Measurements from ENCODE around the gene PRKCB. TPM values are rescaled to one million over a fixed set of nuclear protein-coding genes. Genes with fewer than 3 reads are reported as not detected.

The PRKCB gene
- total RNA-seq: 0.76 TPM

DNA sequence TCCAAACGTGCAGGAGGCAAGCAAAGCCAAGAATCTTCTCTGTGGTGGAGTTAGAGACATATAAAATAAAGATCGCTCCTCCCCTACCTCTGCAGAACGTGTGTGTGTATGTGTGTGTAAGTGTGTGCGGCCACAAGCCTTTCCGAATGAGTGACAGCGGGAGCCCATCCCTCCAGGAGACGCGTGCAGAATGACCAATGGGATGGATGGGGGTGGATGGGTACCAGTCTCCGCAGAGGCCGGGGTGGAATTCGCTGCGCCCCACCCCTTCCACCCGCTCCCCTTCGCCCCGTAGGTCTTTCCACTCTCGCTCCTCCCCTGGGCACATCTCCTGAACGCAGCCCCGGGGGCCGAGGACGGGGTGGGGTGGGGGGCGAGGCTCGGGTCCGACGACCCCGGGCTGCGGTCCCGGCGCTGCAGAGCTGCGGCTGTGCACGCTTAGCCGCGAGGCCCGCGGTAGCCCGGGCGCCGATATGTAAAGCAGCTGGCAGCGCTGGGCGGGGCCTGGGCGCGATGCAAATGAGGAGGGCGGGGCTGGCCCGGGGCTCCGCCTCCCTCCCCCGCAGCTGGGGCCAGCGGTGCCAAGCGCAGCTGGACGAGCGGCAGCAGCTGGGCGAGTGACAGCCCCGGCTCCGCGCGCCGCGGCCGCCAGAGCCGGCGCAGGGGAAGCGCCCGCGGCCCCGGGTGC lies at the start of gene PRKCB:
TSS of gene PRKCB (plus strand) at position 594 of the 688 bp plus-strand sequence.
- peak; percentile 89 for ATAC-seq

DNA sequence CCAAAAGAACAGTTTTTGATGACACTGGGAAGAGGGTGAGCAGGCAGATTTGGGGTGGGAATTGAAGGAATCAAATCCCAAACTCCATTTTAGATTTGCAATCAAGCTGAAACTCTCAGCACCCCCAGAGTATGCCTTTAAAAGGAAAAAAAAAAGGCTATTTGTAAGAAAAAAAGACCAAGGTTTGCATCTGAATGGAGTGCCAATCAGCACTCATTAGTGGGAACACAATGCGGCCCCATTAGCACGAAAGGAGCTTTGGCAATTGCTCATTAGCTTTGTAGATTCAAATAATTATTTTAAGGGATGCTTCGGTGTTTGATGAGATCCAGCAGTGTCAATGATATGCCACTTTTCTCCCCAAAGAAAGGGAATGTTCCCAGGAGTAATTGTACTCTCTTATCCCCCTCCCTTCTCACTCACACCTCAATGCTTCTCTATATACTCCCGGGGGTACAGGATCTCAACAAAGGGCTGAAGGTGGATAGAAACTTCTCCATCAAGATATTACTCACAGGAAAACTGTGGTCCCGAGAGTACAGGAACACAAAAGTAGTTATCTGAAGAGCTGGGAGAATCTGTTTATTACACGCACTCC lies 48.7 kb upstream of the PRKCB start:
- no peak for ATAC-seq

DNA sequence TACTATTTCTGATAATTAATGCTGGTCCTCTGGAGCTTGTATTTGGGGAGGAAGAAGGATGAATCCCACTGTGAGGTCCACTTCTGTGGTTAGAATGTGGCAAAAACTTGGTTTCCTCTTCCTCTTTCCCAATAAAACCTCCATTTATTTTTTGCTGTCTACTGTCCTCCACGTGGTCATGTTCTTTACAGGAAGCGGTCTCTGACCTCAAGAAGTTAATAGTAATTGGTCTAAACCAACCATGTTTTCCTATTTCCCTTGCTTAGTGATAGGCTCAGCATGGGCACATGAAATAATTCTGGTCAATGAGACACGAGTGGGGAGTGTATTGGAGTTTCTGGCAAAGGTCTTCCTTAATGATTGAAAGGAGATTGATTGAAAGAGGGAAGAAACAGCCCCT lies 47.1 kb upstream of the PRKCB start:
- no peak for ATAC-seq

DNA sequence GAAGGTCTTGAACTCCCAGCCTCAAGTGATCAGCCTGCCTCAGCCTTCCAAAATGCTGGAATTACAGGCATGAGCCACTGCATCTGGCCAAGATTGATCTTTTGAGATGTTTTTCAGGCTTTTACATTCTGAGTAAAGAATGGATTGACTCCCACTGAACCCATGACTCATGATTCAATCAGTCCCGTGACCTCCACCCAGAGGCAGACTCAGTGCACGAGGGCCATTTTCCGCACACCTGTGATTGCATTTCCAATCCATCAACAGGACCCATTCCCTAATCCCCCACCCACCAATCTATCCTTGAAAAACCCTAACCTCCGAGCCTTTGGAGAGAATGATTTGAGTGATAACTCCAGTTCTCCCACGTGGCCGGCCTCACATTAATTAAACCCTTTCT lies 40.4 kb upstream of the PRKCB start:
- no peak for ATAC-seq

DNA sequence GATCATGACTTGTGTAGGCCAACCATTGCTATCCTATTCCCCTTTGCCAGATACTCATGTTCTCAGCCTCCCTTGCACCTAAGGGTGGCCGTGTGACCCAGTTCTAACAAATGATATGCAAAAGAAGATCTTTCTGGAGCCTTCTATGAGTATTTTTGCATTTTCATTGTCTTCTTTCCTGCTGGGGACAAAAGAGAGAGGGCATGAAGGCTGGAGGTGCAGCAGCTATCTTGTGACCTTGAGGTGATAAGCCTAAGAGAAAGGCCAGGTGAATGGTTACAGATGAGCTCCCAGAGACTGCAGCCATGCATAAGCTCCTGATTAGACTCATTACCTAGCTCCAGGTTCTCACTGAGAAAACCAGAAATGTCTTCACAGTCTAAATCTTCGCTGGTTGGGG lies 38.8 kb upstream of the PRKCB start:
- ATAC-seq: no peak

DNA sequence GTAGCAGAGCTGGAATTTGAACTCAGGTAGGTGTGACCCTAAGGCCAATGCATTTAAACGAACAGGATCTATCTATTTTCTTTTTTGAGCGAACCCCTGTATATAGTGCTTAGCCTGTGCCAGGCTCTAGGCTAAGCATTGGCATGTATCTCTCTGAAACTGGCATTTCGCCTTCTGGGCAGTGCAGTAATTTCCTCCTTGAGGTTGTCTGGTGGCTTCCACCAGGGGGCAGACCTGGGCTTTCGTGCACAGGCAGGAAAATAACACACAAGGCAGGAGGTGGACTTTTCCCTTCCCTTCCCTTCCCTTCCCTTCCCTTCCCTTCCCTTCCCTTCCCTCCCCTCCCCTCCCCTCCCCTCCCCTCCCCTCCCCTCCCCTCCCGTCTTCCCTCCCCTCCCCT lies 34.4 kb upstream of the PRKCB start:
- ATAC-seq: peak; percentile 80

DNA sequence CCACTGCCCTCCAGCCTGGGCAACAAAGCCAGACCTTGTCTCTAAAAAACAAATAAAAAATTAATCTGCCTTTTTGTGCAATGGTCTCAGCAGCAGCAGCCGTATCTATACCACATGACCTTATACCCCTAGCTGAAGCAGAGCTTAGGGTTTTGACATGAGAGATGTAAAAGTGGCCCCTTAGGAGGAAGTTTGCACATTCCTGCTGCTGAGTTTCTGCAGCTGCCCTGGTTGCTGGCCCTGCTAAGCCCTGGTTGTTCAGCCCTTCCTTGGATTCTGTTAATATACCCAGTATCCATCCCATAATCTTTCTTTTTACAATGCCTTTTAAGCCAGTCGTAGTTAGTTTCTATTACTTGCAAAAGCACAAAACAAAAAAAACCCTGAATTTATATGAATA lies 33.0 kb upstream of the PRKCB start:
- no peak for ATAC-seq

DNA sequence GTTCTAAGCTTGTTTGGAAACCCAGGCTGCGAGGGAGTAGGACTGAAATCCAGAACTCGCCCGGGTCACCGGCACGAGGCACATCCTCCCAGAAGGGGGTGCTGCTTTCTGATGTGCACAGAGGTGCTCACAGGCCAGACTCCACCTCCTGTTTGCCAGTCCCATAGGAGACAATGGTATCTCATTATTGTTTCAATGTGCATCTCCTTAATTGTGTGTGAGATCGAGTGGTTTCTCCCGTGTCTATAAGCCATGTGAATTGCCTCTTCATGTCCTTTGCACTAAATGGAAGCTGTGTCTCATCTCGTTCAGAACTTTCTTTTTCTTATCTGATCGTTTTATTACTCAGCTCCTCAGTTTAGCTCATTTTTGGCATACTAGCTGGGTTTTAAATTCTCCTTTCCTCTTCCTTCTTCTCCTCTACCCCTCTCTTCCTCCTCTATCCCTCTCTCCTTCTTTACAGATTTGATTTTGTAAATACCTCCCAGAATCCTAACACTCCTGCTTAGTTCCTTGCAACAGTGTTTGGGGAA lies 32.1 kb upstream of the PRKCB start:
- peak; percentile 70 for ATAC-seq

DNA sequence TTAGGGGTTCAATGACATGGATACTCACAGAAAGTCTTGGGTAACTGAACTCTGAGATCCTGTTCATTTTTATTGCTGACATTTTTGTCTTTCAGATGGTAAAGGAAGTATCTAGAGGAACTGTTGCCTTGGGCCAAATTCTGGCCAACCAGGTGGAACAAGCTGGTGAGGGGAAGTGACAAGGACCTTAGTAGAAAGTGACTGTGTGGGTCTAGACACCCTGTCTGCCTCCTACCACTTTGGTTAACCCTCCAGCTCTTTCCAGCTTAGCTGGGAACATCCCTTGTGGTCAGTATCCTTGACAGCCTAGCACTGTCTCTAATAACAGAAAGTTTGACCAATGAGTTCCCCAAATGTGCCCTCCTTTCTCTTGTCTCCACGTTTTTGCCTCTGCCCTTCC lies 28.8 kb upstream of the PRKCB start:
- ATAC-seq: no peak

DNA sequence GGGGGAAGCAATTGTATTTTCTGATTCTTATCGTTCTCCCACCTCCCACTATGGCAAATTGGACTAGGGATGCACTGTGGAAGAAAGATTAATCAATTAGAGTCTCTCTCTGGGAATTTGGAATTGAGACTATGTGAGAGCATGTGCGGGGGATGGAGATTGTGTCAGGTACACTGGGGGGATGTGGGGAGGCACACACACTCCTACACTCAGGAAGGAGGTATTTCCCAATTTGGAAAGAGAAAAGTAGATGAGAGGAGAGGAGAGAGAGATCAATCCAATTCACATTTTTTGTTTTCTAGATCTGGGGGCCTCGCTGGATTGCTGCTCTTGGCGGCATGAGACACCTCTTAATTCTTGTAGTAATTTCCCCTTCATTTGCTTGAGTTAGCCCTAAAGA lies 14.3 kb upstream of the PRKCB start:
- no peak for ATAC-seq

DNA sequence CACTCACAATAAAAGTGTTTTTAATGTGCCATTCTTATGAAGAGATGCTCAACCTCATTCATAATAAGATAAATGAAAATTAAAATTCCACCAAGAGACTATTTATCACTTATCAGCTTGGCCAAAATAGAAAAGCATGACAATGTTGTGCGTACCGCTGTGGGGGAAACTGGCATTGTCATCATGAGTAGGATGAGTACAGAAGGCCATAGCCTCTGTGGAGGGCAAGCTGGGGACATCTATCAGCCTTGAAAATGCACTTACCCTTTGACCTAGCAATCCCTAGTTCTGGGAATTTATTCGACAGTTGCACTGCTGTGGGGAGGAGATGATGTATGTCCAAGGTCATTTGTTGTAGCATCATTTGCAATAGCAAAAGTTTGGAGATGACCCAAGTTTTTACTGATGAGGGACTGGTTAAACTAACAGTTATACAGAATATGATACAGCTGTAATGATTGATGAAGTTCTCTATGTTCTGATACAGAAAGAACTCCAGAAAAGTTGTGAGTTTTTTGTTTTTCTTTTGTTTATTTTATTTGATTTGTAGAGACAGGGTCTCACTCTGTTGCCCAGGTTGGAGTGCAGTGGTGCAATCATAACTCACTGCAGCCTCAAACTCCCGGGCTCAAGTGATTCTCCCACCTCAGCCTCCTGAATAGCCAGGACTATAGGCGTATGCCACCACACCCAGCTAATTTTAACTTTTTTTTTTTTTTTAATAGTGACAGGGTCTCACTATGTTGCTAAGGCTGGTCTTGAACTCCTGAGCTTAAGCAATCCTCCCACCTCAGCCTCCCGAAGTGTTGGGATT lies 13.7 kb upstream of the PRKCB start:
- no peak for ATAC-seq

DNA sequence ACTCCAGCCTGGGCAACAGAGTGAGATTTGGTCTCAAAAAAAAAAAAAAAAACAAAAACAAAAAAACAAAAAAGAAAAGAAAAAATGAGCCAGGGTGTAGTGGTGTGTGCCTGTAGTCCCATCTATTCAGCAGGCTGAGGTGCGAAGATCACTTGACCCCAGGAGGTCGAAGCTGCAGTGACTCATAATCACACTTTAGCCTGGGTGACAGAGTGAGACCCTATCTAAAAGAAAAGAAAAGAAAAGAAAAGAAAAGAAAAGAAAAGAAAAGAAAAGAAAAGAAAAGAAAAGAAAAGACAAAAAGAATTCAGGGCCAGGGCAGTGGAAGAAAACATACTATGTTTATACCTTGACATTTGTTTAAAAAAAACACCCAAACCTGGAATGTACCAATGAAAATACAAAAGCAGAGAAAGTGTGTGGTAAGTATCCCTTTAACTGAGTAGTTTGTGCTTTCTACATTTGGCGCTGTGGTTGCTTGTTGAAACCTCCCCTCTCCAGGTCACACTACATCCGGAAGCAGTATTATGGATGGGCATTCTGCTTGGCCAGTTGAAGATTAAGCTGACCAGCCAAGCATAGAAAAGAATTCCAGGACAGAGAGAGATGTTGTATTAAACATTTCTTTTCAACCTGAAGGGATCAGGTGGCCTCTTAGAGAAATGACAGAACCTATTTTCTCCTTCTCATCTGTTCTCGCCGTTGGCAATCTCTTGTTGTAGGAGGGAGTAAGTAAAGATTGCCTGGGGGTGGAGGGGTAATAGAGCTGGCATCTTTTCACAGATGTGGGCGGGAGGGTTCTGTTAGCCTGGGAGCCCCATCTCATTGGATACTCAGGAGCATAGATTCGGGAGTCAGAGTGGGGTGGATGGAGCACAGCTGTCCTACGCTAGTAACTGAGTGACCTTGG lies 12.1 kb upstream of the PRKCB start:
- ATAC-seq: no peak

DNA sequence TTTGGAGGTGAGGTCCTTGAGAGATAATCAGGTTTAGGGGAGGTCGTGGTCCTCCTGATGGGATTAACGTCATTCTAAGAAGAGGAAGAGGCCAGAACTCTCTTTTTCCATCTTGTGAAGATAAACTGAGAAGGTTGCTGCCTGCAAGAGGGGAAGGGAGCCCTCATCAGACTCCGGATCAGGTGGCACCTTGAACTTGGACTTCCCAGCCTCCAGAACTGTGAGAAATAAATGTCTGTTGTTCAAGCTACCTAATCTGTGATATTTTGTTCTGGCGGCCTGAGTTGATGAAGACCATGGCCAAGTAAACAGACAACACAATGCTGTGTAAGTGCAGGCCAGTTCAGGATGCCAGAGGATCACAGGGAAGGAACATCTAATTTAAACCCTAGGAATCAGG lies 10.9 kb upstream of the PRKCB start:
- ATAC-seq: no peak

DNA sequence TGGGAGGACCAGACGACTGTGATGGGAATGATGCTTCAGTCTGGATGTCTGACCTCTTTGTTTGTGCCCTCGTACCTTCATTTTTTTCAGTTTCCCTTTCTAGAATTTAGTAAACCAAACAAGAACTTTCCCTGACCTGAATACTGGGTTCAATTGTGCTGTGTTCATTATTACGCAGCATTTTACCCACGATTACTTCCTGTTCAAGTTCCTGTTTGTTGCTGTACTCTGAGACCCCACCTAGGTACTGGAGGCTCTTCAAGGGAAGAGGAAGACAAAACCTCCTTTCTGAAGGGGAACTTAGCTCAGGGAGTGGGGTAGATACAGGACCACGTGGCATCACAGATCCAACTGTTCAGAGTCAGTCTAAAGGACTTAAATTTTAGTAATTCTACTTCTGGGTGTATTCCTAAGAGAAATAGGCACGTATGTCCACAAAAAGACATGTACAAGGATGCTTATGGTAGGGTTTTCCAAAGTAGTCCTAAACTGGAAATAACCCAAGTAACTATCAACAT lies 9.2 kb upstream of the PRKCB start:
- ATAC-seq: peak; percentile 48

DNA sequence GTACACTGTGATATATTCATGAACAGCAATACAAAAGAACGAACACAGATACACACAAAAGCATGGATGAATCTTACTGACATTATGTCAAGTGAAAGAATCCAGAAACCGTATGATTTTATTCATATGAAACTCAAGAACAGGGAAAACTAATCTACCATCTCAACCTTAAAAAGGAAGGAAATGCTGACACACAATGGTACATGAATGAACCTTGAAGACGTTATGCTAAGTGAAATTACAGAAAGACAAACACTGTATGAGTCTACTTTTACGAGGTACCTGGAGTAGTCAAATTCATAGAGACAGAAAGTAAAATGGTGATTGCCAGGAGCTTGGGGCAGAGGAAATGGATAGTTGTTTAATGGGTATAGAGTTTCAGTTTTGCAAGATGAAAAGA lies 8.7 kb upstream of the PRKCB start:
- no peak for ATAC-seq

DNA sequence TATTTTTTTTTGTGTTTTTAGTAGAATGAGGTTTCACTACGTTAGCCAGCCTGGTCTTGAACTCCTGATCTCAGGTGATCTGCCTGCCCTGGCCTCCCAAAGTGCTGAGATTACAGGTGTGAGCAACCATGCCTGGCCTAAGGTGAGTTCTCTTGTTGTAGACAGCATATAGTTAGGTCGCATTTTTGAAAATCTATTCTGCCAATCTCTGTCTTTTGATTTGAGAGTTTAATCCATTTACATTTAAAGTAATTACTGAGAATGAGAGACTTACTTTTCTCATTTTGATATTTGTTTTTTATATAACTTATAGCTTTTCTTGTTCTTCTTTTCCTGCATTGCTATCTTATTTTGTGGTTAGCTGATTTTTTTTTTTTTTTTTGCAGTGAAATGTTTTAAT lies 6.3 kb upstream of the PRKCB start:
- no peak for ATAC-seq

DNA sequence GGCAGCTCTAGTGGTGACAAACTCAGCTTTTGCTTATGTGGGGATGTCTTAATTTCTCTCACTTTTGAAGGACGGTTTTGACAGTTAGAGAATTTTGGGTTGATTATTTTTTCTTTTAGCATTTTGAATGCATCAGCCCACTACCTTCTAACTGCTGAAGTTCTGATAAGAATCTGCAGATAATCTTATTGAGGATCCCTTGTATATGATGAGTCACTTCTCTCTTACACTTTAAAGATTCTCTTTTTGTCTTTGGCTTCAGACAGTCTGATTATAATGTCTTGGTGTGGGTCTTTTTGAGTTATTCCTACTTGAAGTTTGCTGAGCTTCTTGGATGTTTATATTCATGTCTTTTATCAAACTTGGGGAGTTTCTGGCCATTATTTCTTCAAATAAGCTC lies 5.5 kb upstream of the PRKCB start:
- no peak for ATAC-seq

DNA sequence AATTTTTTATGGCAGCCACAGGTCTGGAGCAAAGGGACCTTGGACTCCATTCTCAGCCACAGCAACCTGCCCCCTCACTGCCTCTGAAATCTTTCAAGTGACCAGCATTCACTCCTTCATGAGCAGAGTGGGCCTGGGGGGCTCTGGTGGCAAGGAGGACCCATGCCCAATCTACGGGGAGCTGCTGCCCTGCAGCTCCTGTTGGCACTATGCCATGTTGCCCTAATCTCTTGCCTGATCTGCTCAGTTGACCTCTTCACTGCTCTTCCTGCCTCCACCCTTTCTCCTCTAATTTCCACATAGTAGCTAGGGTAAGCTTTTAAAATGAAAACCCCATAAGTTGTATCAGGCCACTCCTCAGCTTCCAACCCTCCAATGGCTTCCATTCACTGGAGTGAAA lies 2.9 kb upstream of the PRKCB start:
- ATAC-seq: no peak

DNA sequence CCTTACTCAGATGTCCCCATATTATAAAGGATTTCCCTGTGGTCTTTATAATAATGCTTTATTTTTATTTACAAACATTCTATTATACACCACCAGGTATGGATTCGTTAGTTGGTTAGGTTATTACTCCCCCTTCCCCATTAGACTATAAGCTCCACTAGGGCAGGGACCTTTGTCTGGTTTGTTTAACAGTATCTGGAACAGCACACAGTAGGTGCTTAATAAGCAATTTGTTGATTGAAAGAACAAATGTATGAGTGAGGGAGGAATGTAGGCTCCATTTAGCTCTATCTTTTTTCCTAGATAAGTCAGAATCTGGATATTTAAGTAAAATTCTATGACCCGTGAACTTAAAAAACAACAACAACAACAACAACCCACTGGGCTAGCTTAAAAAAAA lies 2.3 kb upstream of the PRKCB start:
- no peak for ATAC-seq

DNA sequence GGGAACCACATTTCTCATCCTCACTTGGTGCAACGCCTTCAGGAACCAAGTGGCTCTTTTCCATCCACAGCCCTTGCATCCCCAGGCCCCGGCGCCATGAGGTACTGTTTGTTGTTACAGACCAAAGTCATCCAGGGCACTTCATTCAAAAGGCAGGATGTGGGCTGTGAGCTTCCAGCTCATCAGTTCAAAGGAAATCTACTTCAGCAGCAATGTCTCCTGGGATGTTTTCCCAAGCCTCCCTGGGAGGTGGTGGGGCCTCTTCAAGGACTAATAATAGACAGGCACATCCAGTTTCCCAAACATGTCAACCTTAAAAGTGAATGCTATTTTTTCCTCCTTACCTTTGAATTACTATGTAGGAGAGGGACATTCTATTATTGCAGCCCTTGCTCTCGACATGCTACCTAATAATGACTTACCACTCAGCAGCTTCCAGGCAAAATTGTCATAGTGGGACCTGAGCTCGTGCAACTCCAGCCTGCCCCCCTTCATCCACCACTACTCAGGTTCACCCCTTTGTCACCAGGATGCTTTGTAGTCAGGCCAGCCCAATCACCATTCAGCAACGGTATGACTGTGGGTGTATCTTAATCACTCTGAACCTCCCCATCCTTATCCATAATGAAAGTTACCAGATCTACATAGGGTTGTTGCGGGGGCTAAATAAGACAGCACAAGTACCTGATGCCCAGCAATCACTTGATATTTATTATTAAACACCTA lies 1.7 kb upstream of the PRKCB start:
- no peak for ATAC-seq

DNA sequence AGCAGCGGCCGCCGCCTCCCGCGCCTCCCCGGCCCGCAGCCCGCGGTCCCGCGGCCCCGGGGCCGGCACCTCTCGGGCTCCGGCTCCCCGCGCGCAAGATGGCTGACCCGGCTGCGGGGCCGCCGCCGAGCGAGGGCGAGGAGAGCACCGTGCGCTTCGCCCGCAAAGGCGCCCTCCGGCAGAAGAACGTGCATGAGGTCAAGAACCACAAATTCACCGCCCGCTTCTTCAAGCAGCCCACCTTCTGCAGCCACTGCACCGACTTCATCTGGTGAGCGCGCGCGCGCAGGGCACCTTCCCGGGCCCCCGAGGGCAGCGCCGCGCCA lies 258 bp downstream of the PRKCB start:
- ATAC-seq: no peak
